Esophagus muscularis mucosa (tissue), 3 donors: ENCODE measurements around the gene GDAP2.

Experiments used
- POLR2AphosphoS5 ChIP-seq, 2 donors: sonication (generic); formaldehyde crosslinking; IDR thresholded peaks; one replicate each; pipeline ENCODE4 v1.6.1; 2017; ENCODE audit warnings: antibody characterized with exemption in 2 of 2
- TF ChIP-seq, protein P1 (sequence below), 3 experiments: fragments of 200-600 bp in 2 of 3; fragments of 450-650 bp in 1 of 3; sonication (generic) in 2 of 3; IDR thresholded peaks; one replicate each; pipeline ENCODE4 v1.5.1; 2017 to 2019; ENCODE audit warnings: antibody characterized with exemption in 3 of 3, mild to moderate bottlenecking in 2 of 3, moderate library complexity in 1 of 3

DNA sequence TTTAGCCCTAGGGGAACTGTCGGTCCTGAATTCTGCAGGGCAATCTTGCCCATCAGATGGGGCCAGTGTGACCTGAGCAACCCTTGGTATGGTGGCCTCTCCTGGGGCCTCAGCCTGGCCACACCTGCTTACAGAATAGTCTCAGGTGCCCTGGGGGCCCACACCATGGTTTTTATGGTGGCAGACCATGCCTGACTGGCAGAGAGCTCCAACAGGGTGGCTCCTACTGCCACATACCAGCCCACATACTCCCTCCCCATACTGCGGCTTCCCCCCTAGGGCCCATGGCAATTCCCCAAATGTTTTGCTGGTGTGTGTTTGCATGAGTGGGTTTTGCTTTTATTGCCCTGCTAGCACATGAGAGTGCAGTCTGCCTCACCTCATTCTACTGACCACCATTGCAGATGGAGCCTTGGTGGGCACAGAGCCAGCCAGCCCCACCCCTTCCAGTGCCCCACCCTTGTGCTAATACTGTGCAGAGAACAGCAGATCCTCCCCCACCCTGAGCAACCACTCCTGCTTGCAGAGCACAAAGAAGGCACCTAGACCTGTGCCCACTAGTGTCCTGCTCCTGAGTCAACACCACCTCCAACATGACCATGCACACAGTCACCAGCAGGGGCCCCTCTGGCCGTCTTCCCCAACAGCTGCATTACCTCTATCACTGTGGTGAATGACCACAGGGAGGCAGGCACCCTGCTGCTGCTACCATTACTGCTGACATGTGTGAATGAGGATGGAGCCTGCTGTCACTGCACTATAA is 86.8 kb downstream of the GDAP2 start:
- TF ChIP-seq, protein P1, sequence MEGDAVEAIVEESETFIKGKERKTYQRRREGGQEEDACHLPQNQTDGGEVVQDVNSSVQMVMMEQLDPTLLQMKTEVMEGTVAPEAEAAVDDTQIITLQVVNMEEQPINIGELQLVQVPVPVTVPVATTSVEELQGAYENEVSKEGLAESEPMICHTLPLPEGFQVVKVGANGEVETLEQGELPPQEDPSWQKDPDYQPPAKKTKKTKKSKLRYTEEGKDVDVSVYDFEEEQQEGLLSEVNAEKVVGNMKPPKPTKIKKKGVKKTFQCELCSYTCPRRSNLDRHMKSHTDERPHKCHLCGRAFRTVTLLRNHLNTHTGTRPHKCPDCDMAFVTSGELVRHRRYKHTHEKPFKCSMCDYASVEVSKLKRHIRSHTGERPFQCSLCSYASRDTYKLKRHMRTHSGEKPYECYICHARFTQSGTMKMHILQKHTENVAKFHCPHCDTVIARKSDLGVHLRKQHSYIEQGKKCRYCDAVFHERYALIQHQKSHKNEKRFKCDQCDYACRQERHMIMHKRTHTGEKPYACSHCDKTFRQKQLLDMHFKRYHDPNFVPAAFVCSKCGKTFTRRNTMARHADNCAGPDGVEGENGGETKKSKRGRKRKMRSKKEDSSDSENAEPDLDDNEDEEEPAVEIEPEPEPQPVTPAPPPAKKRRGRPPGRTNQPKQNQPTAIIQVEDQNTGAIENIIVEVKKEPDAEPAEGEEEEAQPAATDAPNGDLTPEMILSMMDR (IDR thresholded peaks at IDR 0.05) = no peak
- TF ChIP-seq POLR2AphosphoS5 (IDR thresholded peaks at IDR 0.05) = no peak
